Stimulated activated CD8-positive, alpha-beta memory T cell treated with anti-CD3 and anti-CD28 coated beads, Interleukin-2, amount 100 ng/mL, for 1 hour (primary cell): ENCODE measurements around the gene STX17.
A peak's percentile ranks its signal among the peaks of the same experiment; 100 is the strongest.
"Not testable (repeated sequence)": the region's sequence is repeated elsewhere in the genome, so short reads cannot be mapped to it uniquely, and the experiment has no call there.

Source experiments
- DNase-seq, 2 donors: peaks; one replicate each; pipeline ENCODE4 v3.0.0-alpha.2; 2020; ENCODE audit warnings: low read depth in 2 of 2

STX17 gene

DNA sequence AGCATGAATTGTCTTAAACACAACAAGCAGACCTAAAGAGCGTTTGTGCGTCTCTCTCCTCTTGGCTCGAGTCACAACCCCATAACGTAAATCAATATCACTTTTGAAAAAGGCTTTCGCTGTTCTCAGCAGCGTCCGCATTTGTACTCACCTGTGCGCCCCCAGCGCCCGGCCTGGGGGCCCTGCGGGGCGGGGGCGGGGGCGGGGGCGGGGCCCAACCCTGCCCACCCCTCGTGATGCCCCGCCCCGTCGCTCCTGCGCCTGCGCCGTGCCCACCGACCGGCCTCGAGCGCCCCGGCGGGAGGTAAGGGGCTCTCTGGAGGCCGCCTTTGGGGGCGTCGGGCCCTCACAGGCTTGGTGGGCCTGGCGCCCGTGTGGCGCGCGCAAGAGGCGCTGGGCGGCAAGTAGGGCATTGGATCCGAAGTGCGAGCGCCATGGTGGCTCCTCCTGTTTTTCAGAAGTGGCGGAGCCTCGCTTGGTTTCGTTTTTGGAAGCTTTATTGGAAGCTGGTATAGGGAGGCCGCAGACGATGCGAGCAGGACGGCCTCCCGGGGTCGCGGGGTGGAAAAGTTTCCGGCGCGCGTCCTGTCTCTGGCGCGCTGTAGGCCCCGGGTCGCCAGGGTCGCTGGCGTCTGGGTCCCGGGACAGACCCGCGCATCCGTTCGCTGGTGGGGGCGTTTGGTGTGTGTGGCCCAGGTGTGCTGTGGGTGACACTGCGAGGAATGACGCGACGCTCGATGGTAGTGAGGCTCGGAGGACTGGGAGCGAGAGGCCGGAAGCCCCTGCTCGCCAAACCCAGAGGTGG lies at the start of gene STX17:
Gene STX17 (plus strand): TSS at position 252 of the 805 bp plus-strand sequence. CDS start 8,586 bp downstream, outside the sequence.
- DNase-seq: peak; percentile 75 to 77

DNA sequence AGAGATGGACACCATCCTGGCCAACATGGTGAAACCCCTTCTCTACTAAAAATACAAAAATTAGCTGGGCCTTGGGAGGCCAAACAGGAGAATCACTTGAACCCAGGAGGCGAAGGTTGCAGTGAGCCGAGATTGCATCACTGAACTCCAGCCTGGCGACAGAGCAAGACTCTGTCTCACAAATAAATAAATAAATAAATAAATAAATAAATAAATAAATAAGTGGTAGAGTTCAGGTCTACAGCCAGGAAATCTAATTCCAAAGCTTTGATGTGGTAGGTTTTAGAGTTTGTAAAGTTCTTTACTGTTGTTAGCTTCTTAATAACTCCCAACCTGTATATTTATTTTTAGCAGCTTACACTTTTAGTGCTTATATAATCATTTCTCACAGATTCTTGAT lies 48.9 kb upstream of the STX17 start:
- DNase-seq: not testable (repeated sequence)

DNA sequence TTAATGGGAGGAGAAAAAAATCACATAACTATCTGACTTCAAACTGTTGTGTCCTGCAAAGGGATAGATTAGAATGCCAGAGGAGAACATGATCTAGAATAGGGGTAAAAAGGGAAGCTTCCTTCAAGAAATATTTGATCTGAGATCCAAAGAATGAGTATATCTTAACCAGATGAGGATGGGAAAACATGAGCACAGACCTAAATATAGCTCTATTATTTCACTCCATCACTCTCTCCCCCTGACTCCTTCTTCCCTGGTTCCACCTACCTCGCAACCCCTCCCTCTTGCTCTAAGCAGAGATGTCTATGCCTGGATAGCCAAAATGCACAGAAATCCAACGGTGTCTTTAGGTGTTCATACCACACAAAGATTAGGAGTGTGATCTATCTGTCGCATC lies 48.4 kb upstream of the STX17 start:
- DNase-seq: no peak

DNA sequence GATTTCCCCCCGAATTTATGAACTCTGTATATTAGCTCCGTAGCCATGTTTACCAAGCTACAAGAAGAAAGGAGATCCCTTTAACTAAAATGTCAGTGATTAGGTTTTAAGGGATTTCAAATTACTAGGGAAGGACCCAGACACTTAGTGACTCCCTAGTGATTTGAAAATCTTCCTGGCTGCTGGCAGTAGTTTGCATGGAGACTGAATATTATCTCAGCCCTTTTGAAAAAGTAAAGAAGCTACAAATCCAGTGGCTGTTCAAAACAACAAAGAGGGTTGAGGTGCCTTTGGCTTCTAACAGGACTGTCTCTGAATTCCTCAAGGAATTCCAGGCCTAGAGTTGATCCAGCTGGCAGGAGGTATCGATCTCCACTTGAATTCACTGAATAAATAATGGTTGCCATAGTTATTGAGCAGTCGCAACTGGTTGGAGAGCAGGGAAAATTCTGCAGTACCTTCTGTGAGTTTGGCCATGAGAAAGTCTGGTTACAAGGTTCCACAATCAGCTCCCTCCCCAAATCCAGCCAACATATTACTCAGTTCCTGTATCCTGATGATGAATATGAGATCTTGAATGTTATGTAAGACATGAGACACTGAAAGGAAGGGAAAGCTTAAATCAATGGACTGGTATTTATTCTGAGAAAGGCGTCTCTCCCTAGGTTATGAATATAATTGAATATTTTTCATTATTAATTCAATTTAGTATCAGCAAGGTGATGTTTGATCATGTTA lies 47.0 kb upstream of the STX17 start:
- no peak for DNase-seq

DNA sequence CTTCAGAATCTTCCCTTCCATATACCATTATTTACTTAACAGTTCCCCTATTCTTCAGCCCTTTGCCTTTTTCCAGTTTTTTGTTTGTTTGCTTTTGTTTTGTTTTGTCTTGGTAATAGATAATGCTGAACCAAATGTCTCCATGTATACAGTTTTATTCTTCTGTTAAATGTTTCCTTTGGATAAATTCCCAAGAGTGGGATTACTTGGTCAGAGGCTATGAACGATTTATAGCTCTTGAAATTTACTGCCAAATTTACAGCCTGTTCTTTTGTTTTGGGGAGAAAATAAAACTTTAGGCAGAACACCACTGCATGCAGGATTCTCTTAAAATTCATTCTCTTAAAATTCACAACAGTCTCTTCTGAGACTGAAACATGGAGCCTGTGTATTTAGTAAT lies 46.2 kb upstream of the STX17 start:
- DNase-seq: no peak

DNA sequence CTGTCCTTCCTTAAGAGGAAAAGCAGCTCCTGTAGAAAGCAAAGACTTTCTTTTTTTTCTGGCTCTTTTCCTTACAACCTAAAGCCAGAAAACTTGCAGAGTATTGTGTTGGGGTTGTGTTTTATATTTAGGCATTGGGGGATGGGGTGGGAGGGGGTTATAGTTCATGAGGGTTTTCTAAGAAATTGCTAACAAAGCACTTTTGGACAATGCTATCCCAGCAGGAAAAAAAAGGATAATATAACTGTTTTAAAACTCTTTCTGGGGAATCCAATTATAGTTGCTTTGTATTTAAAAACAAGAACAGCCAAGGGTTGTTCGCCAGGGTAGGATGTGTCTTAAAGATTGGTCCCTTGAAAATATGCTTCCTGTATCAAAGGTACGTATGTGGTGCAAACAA lies 42.5 kb upstream of the STX17 start:
- no peak for DNase-seq

DNA sequence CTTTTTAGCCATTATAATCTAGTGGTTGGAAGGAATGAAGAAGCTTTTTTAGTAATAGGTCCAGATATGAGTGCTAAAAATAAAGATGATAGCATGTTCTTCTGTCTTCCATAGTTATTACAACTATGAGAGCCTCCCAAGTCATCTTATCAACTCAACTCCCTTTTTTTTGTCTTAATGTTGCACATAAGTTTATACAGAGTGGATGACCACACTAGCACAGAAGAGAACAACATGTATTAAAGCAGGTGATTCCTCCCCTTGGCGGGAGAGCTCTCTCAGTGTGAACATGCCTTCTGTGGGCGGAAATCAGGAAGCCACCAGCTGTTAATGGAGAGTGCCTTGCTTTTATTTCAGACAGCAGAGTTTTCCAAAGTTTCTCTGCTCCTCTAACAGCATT lies 40.1 kb upstream of the STX17 start:
- DNase-seq: no peak

DNA sequence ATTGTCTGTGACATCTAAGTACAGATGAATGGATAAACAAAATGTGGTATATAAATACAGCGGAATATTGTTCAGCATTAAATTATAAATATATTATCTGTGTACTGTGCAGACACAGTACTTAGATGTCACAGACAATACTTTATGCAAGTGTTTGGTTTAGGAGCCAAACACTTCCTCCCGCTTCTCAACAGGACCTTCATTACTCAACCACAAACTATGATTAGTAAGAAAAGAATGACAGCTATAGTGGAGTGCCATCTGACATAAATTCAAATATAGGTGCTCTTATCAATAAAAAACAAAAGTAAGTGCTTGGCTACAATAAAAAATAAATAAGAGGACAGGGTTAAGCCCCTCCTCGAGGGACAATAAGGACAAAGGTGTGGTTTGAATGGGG lies 38.9 kb upstream of the STX17 start:
- DNase-seq: no peak

DNA sequence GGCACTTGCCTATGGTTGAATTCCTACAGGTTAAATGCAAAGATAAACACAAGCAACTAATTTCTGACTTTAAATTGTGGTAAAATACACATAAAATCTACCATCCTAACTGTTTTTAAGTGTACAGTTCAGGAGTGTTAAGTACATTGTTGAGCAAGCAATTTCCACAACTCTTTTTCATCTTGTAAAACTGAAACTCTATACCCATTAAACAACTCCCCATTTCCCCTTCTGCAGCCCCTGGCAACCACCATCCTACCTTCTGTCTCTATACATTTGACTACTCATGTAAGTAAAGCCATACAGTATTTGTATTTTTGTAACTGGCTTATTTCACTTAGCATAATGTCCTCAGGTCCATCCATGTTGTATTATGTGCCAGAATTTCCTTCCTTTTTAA lies 38.5 kb upstream of the STX17 start:
- DNase-seq: no peak

DNA sequence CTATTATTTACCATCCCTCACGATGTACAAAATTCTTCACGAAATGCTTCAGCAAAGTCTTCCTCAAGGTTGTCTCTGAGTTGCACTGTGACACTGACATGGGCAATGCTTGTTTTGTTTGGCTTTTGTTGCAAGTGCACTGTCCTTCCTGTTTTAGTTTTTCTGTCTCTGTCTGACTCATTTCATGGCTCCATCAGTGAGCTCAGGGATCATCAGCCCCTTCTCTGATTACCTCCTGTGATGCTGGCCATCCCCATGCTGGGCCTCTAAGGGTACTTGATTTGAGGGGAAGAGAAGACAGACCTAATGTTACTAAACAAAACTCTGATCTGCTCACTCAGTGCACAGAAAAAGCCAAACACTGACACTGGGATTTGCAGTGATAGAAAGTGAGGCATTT lies 37.6 kb upstream of the STX17 start:
- no peak for DNase-seq

DNA sequence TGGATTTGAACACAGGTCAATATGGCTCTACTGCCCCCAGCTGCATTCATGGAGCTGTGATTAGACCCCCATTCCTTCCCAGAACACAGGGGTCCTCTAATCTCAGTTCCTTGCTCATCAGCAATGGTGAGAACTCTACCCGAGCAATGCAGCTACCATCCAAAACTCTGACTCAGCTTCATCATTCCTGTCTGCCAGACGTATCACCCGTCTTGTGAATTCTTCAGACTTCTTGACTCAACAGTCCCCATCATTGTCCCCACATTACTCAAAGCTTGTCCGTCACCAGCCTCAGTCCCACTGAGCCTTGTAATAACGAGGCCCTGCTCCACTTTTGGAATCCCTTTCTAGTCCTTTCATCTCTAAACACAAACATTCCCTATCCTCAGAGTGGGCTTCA lies 36.3 kb upstream of the STX17 start:
- DNase-seq: no peak

DNA sequence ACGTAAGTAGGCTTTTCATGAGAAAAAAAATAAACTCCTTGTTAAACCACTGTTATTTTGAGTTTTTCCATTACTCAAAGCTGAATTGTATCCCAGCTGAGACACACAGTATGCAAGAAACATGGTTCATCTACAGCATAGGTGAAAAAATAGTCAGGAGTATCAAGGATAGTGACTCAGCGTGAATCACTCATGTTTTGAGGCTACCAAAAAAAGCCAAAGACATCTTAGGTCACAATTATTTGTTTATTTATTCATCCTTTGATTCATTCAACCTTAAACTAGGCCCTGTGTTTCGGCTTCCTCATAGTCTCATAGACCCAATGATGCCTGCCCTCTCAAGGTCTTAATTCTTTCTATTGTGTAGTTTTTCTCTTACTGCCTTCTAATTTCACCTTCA lies 32.9 kb upstream of the STX17 start:
- DNase-seq: no peak

DNA sequence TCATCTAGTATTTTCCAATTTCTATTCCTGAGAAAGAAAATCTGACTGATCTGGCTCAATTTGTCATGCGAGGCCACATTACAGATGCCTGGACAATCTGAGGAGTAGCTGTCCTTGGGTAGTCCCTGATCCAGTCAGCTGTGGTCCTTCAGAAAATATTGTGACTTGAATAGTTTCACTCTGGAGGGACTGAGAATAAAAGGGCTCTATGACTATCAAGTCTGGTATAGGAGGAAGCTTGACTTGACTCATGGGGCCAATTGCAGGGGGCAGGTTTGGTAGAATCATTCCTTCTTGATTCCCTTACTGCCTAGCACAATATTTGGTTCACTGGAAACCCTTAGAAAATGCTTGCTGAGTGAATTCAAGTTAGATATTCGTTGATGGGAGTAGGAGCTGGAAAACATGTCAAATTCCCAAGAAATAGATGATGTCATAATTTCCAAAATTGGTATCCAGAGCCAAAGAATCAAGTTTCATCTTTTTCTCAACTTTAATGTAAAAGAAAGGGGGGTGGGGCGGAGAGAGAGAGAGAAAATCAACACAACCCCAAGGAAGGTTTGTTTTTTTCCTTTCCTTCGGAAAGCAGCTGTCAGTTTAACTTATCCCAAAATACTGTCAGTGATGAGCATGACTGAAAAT lies 32.4 kb upstream of the STX17 start:
- DNase-seq: no peak

DNA sequence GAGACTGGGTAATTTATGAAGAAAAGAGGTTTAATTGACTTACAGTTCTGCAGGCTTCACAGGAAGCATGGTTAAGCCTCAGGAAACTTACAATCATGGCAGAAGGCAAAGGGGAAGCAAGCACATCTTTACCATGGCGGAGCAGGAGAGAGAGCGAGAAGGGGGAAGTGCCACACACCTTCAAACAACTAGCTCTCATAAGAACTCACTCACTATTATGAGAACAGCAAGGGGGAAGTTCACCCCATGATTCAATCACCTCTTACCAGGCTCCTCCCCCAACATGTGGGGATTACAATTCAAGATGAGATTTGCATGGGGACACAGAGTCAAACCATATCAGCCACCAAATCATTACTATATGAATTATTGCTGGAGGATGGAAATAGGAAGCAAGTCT lies 30.3 kb upstream of the STX17 start:
- DNase-seq: no peak

DNA sequence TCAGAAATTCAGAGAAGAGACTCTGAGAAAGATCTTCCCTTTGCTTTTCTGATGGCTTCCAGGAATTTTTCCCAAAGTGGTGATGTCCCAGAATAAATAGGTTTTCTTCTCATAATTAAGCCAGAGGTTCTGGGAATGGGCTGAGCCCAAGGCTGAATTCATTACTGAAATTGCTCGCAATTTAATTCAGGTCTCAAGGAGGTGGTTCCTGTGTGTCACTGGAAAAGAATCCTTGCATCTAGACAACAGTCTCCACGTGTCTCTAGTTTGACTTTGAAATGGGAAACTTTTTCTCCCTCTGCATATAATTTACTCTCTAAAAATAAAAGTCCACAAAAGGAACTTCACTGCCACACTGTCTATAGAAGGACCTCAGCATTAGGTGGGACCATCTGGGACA lies 27.8 kb upstream of the STX17 start:
- no peak for DNase-seq

DNA sequence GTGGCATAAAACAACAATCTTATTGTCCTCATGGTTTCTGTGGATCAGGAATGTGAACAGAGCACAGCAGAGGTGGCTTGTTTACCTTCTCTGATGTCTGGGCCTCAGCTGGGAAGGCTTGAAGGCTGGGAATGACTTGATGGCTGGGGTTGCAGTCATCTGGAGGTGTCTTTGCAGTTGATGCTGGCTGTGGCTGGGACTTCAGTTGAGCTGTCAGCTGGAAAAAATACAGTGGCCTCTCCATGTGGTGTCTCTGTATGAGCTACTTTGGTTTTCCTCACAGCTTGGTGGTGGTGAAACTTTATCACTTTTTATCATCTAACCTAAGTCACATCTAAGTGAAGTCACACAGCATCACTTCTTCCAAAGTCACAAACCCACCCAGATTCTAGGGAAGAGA lies 24.7 kb upstream of the STX17 start:
- no peak for DNase-seq

DNA sequence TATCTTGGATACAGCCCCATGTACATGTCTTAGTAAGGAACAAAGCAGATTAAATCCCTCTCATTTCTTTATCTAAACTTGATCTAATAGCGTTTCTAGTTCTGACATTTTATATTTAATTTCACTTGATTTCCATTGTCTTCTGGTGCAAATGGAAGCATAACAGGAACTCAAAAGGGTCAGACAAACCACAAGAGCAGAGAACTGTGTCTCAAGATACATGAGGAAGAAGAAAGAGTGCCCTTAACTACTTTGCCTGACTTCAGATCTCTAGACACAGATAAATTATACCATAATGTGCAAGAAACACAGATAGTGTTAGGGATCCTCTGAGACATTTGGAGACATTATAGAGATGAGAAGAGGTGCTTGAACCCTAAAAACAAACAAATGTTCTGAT lies 20.7 kb upstream of the STX17 start:
- DNase-seq: no peak

DNA sequence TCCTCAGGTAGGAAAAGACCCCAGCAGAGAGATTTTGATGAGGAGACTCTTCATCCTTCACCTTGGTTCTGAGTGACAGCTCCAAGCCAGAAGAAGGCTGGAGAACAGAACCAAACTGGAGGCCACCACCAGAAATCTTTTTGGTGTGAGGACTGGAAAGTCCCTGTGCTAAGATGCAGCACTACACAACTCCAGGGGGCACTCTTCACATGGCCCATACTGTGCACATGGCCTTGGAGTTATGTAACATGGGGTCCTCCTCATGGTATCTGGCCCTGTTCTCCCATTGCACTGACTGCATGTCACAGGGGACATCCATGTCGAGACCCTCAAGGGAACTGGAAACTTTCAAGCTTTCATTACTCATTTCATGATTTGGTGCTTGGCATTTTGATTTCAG lies 17.3 kb upstream of the STX17 start:
- no peak for DNase-seq

DNA sequence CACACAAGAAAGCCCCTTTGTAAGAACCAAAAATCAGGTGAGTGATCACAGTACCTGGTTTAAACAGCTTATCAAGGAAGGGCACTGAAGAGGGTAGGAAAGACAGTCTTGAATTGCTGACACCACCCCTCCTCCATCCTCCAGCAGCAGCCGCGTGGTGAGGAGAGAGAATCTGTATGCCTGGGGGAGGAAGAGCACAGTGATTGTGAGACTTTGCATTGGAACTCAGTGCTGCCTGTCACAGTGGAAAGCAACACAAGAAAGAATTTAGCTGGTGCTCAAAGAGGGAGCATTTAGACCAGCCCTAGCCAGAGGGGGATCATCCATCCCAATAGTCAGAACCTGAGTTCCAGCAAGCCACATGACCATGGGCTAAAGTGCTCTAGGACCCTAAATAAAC lies 11.6 kb upstream of the STX17 start:
- DNase-seq: no peak

DNA sequence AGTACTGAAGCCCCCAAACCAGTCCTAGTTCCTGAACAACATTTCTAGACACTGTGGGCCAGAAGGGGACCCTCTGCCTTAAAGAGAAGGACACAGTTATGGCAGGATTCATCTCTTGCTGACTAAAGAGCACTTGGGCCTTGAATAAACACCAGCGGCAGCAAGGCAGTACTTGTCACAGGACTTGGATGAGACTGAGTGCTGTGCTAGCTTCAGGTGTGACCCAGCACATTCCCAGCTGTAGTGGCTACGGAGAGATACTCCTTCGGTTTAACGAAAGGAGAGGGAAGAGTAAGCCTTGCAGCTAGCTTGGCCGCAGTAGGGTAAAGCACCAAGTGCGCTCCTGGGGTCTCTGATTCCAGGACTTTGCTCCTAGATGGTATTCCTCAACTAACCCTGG lies 10.9 kb upstream of the STX17 start:
- no peak for DNase-seq

DNA sequence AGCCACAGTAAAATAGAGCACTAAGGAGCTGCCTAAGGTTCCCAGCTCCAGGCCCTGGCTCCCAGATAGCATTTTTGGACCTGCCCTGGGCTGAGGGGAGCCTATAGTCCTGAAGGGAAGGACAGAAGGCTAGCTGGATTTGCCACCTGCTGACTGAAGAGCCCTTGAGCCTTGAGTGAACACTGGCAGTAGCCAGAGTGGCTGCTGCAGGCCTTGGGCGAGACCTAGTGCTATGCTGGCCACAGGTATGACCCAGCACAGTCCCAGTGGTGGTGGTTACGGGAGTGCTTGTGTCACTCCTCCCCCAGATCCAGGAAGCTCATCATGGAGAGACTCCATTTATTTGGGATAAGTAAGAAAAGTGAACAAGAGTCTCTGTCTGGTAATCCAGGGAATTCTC lies 10.3 kb upstream of the STX17 start:
- no peak for DNase-seq

DNA sequence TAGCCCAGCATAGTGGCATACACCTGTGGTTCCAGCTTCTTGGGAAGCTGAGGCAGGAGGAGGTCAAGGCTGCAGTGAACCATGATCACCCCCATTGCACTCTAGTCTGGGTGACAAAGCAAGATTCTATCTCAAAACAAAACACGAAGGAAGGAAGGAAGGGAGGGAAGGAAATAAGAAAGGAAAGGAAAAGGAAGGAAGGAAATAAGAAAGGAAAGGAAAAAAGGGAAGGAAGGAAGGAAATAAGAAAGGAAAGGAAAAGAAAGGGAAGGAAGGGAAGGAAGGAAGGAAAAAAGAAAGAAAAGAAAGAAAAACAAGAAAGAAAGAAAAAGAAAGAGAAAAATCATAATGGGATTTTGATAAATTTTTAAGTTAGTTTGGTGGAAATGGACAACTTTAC lies 3.1 kb upstream of the STX17 start:
- no peak for DNase-seq

DNA sequence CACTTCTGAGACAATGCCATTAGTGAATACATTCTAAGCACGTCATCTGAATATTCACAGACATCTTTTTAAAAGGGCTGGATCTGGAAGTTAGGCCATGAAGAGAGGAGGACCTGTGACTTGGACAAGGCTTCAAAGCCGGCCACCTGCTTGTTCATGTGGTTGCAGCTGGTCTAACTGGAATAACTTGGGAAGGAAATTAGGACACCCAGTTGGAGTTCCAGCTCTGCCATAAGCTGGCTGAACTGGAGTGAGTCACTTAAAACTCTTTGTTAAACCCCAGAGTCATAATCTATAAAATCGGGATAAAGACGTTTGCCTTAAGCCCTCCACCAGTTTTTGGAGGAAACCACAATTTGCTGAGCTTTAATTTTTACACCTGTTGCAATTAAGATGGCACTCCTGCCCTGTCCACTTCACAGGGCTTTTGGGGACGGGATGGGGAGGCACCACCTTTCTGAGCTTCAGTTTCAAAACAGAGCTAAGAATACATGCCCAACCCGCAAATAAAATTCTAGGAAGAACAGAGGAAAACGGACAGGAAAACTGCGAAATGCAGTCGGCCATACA lies 536 bp upstream of the STX17 start:
- DNase-seq: no peak
